Urinary bladder (tissue), 4 donors: ENCODE results near the gene OPN1SW. TPM values are rescaled to one million over a fixed set of nuclear protein-coding genes. Genes with fewer than 3 reads are reported as not detected.
A peak's percentile ranks its signal among the peaks of the same experiment; 100 is the strongest.

Experiments
- DNase-seq: peaks from one replicate; pipeline ENCODE4 v3.0.0-alpha.2; 2015; ENCODE audit errors: extremely low spot score
- H3K27ac ChIP-seq: one replicate; pipeline ENCODE4 v1.5.1; 2013; ENCODE audit warnings: low read depth, mild to moderate bottlenecking, moderate library complexity
- H3K36me3 ChIP-seq: one replicate; pipeline ENCODE4 v1.6.1; 2013; ENCODE audit warnings: mild to moderate bottlenecking, moderate library complexity; ENCODE audit not compliant: insufficient read depth
- H3K4me1 ChIP-seq: one replicate; pipeline ENCODE4 v1.6.1; 2013; ENCODE audit warnings: mild to moderate bottlenecking, moderate library complexity; ENCODE audit not compliant: insufficient read depth
- H3K4me3 ChIP-seq: one replicate; pipeline ENCODE4 v1.5.1; 2013; ENCODE audit warnings: low read depth, low read length
- WGBS: extraction: QIAGEN DNeasy Blood & Tissue Kit; methylation state at CpG from one replicate; pipeline ENCODE4 v1.1.7; 2013; 5-methylcytosine and 5-hydroxymethylcytosine counted together
- polyA plus RNA-seq: library from polyadenylated mRNA; stranded (reverse); fragments of 200-250 nt; gene quantifications from one replicate; pipeline ENCODE4 v1.2.3, GENCODE V29; 2013
- total RNA-seq: library from RNA; depleted of rRNA; stranded (reverse); fragments of >200 nt; gene quantifications from one replicate; pipeline ENCODE4 v1.2.3, GENCODE V29; 2014
- donor health status: healthy with polysubstance abuse.
- donor health status: healthy.

The OPN1SW gene
- total and polyA plus RNA-seq, 2 donors, result not detected

DNA sequence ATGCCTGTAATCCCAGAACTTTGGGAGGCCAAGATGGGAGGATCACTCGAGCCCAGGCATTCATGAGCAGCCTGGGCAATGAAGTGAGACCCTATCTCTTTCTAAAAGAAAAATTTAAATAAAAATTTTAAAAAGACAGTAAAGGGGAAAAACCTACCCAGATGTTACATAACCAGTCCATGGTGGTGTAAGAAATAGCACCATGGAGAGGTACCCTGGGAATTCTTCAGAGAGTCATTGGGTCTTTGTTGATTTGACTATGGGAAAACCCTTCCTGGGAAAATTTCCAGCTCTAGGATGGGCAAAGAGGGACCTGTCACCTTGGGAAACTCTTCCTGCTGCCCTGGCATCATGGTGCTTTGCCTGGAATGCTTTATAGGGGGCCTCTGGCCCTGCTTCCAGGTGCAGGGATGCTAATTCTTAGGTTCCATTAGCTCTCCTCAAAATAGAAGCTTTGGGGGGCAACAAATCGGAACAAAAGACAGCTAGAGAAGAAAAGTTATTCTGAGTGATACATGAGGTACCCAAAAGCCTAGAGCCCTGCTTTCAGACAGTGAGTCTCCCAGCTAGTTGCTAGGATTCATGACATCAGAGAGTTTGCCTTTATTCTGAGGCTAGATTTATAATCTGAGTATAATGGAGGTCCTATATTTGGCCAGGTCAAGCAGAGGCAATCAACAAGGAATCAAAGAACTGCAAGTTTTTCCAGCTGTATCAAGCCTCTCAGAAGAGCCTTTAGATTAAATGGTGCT, 26.2 kb upstream of the OPN1SW start:
- no peaks in the 10 kb centered on the region for H3K4me1 ChIP-seq
- H3K27ac ChIP-seq, result no peak overlapping the region
- DNase-seq, result no peak
- H3K4me3 ChIP-seq, result no peak overlapping the region
- WGBS, result 85% methylated on average over 2 of the region's 2 CpGs
- H3K36me3 ChIP-seq, result no peaks in the 10 kb centered on the region

GRCh38 chr7:128801003-128801402, 25.4 kb upstream of the OPN1SW start:
- H3K27ac ChIP-seq, result no peak overlapping the region
- no peak for DNase-seq
- H3K4me1 ChIP-seq, result no peaks in the 10 kb centered on the region
- 96% methylated on average over 9 of the region's 9 CpGs for WGBS
- no peak overlapping the region for H3K4me3 ChIP-seq
- H3K36me3 ChIP-seq, result no peaks in the 10 kb centered on the region

- no peaks in the 10 kb centered on the region for H3K4me1 ChIP-seq
Measured at GRCh38 chr7:128800567-128800966, 25.0 kb upstream of the OPN1SW start.

GRCh38 chr7:128799451-128799850, 23.9 kb upstream of the OPN1SW start:
- no peaks in the 10 kb centered on the region for H3K36me3 ChIP-seq
- H3K4me3 ChIP-seq, result no peak overlapping the region
- 82% methylated on average over 2 of the region's 2 CpGs for WGBS
- no peaks in the 10 kb centered on the region for H3K4me1 ChIP-seq
- no peak for DNase-seq
- H3K27ac ChIP-seq, result no peak overlapping the region

More at GRCh38 chr7:128800567-128800966, 25.0 kb upstream of the OPN1SW start:
- Histone ChIP-seq H3K36me3 (no peaks in the 10 kb centered on the region), H3K4me3 (no peak overlapping the region), H3K27ac (no peak overlapping the region)
- no peak for DNase-seq
- WGBS, result 91% methylated on average over 3 of the region's 3 CpGs

DNA sequence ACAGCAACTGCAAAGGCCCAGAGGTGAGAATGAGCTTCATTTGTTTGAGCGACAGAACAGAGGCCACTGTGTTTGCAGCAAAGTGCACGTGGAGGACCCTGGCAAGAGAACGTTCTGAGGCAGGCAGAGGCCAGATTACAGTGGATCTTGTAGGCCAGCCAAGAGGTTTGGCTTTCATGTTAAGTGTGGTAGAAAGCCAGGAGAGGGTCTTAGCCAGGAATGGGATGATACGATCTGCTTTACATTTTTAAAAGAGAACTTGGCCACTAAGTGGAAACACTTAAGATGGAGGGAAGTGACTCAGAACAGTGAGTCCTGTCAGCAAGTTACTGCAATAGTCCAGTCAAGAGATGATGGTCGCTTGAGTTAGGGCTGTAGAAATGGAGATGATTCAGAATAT, 20.7 kb upstream of the OPN1SW start:
- Histone ChIP-seq H3K36me3 (no peaks in the 10 kb centered on the region), H3K4me1 (no peaks in the 10 kb centered on the region), H3K27ac (no peak overlapping the region), H3K4me3 (no peak overlapping the region)
- 45% methylated on average over 5 of the region's 5 CpGs for WGBS
- no peak for DNase-seq

- Histone ChIP-seq H3K4me3 (no peak overlapping the region), H3K27ac (no peak overlapping the region), H3K36me3 (no peaks in the 10 kb centered on the region), H3K4me1 (no peaks in the 10 kb centered on the region)
- WGBS, result 76% methylated on average over 4 of the region's 4 CpGs
- no peak for DNase-seq
Measured at GRCh38 chr7:128795129-128795528, 19.5 kb upstream of the OPN1SW start.

- Histone ChIP-seq H3K27ac (no peak overlapping the region), H3K4me3 (no peak overlapping the region), H3K4me1 (no peaks in the 10 kb centered on the region), H3K36me3 (no peaks in the 10 kb centered on the region)
- no peak for DNase-seq
- WGBS, result 96% methylated on average over 8 of the region's 8 CpGs
Measured at GRCh38 chr7:128794436-128794835, 18.8 kb upstream of the OPN1SW start.

- no peak overlapping the region for H3K27ac ChIP-seq
- H3K4me1 ChIP-seq, result no peaks in the 10 kb centered on the region
- no peak overlapping the region for H3K4me3 ChIP-seq
- no peaks in the 10 kb centered on the region for H3K36me3 ChIP-seq
- DNase-seq, result no peak
- 78% methylated on average over 3 of the region's 3 CpGs for WGBS
Measured at GRCh38 chr7:128794020-128794419, 18.4 kb upstream of the OPN1SW start.

GRCh38 chr7:128793181-128793547, 17.6 kb upstream of the OPN1SW start:
- Histone ChIP-seq H3K4me1 (no peaks in the 10 kb centered on the region), H3K27ac (no peak overlapping the region), H3K4me3 (no peak overlapping the region), H3K36me3 (no peaks in the 10 kb centered on the region)
- DNase-seq, result no peak
- WGBS, result 93% methylated on average over 5 of the region's 5 CpGs

GRCh38 chr7:128792471-128793180, 17.0 kb upstream of the OPN1SW start:
- no peaks in the 10 kb centered on the region for H3K36me3 ChIP-seq
- no peak overlapping the region for H3K4me3 ChIP-seq
- no peak for DNase-seq
- WGBS, result 49% methylated on average over 10 of the region's 10 CpGs
- H3K27ac ChIP-seq, result no peak overlapping the region
- no peaks in the 10 kb centered on the region for H3K4me1 ChIP-seq

- Histone ChIP-seq H3K27ac (no peak overlapping the region), H3K4me1 (no peaks in the 10 kb centered on the region), H3K4me3 (peak overlapping the region; percentile 88), H3K36me3 (no peaks in the 10 kb centered on the region)
- no peak for DNase-seq
- 5% methylated on average over 9 of the region's 9 CpGs for WGBS
Measured at GRCh38 chr7:128791972-128792327, 16.4 kb upstream of the OPN1SW start.

- under 1% methylated on average over 78 of the region's 80 CpGs for WGBS
- Histone ChIP-seq H3K4me1 (no peaks in the 10 kb centered on the region), H3K4me3 (peak within 1 kb of the TSS; percentile 88), H3K27ac (no peak within 1 kb of the TSS), H3K36me3 (no peaks in the 10 kb centered on the region)
- DNase-seq, result no peak
Measured at GRCh38 chr7:128791121-128791971, 15.8 kb upstream of the OPN1SW start, which contains the start of gene CCDC136. Gene CCDC136 (plus strand): TSS chr7:128791968. CDS start chr7:128792412, 444 bp downstream.

DNA sequence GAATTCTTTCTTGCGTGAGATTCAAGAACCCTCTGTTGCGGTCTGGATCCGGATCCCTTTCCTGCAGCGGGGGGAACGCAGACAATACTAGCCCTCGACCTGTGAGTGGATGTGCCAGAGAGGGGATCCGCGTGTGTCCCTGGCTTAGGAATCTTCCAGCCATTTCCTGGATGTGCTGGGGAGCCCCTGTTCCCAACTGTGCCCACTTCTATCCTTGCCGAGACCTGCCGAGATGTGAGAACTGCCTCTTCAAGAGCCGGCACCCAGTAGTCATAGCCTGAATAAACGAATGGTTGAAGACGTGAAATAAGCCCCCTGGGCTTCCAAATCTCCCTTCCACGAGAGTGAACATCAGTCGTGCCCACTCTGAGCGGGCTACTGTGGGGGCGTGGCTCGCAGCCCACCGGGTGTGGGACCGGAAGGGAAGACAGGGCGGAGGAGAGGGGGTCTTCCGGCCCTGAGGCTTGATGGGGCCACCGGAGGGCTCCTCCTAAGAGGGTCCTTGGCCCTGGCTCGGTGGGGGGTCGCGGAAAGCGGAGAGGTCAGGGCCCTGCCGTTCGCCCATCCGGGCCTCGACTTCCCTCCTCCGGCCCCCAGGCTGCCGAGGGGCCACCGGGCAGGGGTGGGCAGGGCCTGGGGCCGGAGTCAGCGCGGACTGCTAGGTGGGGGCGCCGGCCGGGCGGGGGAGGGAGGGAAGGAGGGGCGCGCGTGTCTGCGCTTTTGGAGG, 14.9 kb upstream of the OPN1SW start:
- H3K4me1 ChIP-seq, result no peaks in the 10 kb centered on the region
- H3K4me3 ChIP-seq, result peak overlapping the region; percentile 88
- WGBS, result 9% methylated on average over 45 of the region's 45 CpGs
- no peak overlapping the region for H3K27ac ChIP-seq
- H3K36me3 ChIP-seq, result no peaks in the 10 kb centered on the region
- DNase-seq, result no peak
